Measurements from ENCODE around the gene HSPA1L. TPM values are rescaled to one million over a fixed set of nuclear protein-coding genes. Genes with fewer than 3 reads are reported as not detected.

The HSPA1L gene
- total and polyA plus RNA-seq, 9 donors: 2.3 to 4.1 (median 3.5) TPM

- Histone ChIP-seq H3K4me1 (ENCODE audit: control insufficient read depth, insufficient read depth, low read length) (peaks cover 12% of the 10 kb centered on the region), H3K27ac (ENCODE audit: low read length) (no peak overlapping the region), H3K4me3 (ENCODE audit: low read length) (no peak overlapping the region), H3K27me3 (ENCODE audit: control insufficient read depth, insufficient read depth, low read length) (no peaks in the 10 kb centered on the region), H3K36me3 (ENCODE audit: control insufficient read depth, insufficient read depth, low read length) (peaks cover 35% of the 10 kb centered on the region), H3K9me3 (replicated peaks; ENCODE audit: control insufficient read depth, low read depth, low read length) (no peaks in the 10 kb centered on the region)
- DNase-seq: no peak
- WGBS (ENCODE audit: insufficient coverage): 86% methylated on average over 23 of the region's 32 CpGs
Observed at GRCh38 chr6:31775633-31776484, 39.2 kb downstream of the HSPA1L start.

GRCh38 chr6:31775184-31775583 is 39.9 kb downstream of the HSPA1L start:
- H3K27ac ChIP-seq (ENCODE audit: low read length): no peak overlapping the region

GRCh38 chr6:31771992-31772358 is 43.1 kb downstream of the HSPA1L start:
- Histone ChIP-seq H3K36me3 (ENCODE audit: control insufficient read depth, insufficient read depth, low read length) (no peaks in the 10 kb centered on the region), H3K4me1 (ENCODE audit: control insufficient read depth, insufficient read depth, low read length) (peaks cover 5% of the 10 kb centered on the region), H3K9me3 (replicated peaks; ENCODE audit: control insufficient read depth, low read depth, low read length) (no peaks in the 10 kb centered on the region), H3K27ac (ENCODE audit: low read length) (no peak overlapping the region), H3K27me3 (ENCODE audit: control insufficient read depth, insufficient read depth, low read length) (no peaks in the 10 kb centered on the region), H3K4me3 (ENCODE audit: low read length) (no peak overlapping the region)
- no CpG with 5 or more reads among the region's 4 CpGs for WGBS (ENCODE audit: insufficient coverage)
- no peak for DNase-seq

More at GRCh38 chr6:31775184-31775583, 39.9 kb downstream of the HSPA1L start:
- no peak overlapping the region for H3K4me3 ChIP-seq (ENCODE audit: low read length)
- no peaks in the 10 kb centered on the region for H3K9me3 ChIP-seq (replicated peaks; ENCODE audit: control insufficient read depth, low read depth, low read length)
- peaks cover 12% of the 10 kb centered on the region for H3K4me1 ChIP-seq (ENCODE audit: control insufficient read depth, insufficient read depth, low read length)
- 88% methylated on average over 1 of the region's 4 CpGs for WGBS (ENCODE audit: insufficient coverage)
- H3K36me3 ChIP-seq (ENCODE audit: control insufficient read depth, insufficient read depth, low read length): peaks cover 28% of the 10 kb centered on the region
- no peaks in the 10 kb centered on the region for H3K27me3 ChIP-seq (ENCODE audit: control insufficient read depth, insufficient read depth, low read length)
- no peak for DNase-seq

DNA sequence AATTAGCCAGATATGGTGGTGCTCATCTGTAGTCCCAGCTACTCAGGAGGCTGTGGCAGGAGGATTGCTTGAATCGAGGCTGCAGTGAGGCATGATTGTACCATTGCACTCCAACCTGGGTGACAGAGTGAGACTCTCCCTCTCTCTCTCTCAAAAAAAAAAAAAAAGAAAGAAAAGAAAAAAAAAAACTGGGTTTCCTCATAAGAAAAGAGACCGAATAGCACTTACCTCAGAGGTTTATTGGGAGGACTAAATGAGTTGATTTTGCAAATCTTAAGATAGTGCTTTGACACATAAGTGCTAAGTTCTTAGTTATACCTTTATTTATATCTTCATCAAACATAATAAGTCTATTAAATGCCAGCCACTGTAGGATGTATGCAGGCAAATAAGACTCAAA is 44.2 kb downstream of the HSPA1L start:
- H3K27ac ChIP-seq (ENCODE audit: low read length): no peak overlapping the region
- no peaks in the 10 kb centered on the region for H3K9me3 ChIP-seq (replicated peaks; ENCODE audit: control insufficient read depth, low read depth, low read length)
- no peak overlapping the region for H3K4me3 ChIP-seq (ENCODE audit: low read length)
- H3K36me3 ChIP-seq (ENCODE audit: control insufficient read depth, insufficient read depth, low read length): no peaks in the 10 kb centered on the region
- H3K27me3 ChIP-seq (ENCODE audit: control insufficient read depth, insufficient read depth, low read length): peaks cover 4% of the 10 kb centered on the region
- DNase-seq: no peak
- WGBS (ENCODE audit: insufficient coverage): no CpG with 5 or more reads among the region's 2 CpGs
- H3K4me1 ChIP-seq (ENCODE audit: control insufficient read depth, insufficient read depth, low read length): peaks cover 7% of the 10 kb centered on the region

GRCh38 chr6:31769684-31770371 is 45.3 kb downstream of the HSPA1L start:
- Histone ChIP-seq H3K4me3 (ENCODE audit: low read length) (no peak overlapping the region), H3K4me1 (ENCODE audit: control insufficient read depth, insufficient read depth, low read length) (peaks cover 7% of the 10 kb centered on the region), H3K36me3 (ENCODE audit: control insufficient read depth, insufficient read depth, low read length) (no peaks in the 10 kb centered on the region), H3K27me3 (ENCODE audit: control insufficient read depth, insufficient read depth, low read length) (peaks cover 4% of the 10 kb centered on the region), H3K27ac (ENCODE audit: low read length) (no peak overlapping the region), H3K9me3 (replicated peaks; ENCODE audit: control insufficient read depth, low read depth, low read length) (no peaks in the 10 kb centered on the region)
- DNase-seq: peak; percentile 35
- WGBS (ENCODE audit: insufficient coverage): 74% methylated on average over 5 of the region's 12 CpGs

DNA sequence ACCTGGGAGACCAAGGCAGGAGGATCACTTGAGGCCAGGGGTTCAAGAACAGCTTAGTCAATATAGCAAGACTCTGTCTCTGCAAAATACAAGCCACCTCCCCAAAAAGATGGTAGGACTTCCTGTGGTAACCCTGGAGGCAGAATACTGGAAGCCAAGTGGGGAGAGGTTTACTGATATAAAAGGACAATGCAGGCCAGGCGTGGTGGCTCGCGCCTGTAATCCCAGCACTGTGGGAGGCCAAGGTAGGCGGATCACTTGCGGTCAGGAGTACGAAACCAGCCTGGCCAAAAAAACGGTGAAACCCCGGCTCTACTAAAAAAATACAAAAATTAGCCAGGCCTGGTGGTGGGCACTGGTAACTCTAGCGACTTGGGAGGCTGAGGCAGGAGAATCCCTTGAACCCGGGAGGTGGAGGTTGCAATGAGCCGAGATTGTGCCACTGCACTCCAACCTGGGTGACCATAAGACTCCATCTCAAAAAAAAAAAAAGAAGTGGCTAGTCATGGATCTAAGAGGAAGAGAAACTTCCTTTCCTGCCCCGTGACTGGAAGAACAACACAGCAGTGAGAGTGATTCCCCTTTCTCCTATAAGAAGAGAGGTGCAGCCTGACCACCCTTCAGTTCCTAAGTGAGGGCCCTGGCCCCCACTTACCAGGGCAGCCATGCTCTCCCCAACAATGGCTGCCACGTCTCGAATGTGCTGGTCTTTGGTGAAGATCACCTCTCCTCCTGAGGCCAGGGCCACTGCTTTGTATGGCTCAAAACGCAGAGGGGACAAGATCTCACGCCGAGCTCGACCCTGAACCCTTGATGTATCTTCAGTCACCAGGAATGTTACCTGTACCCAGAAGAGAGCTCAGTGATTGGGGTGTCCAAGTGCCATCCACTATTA is 46.5 kb downstream of the HSPA1L start:
- H3K9me3 ChIP-seq (replicated peaks; ENCODE audit: control insufficient read depth, low read depth, low read length): no peaks in the 10 kb centered on the region
- H3K4me3 ChIP-seq (ENCODE audit: low read length): no peak overlapping the region
- no peak overlapping the region for H3K27ac ChIP-seq (ENCODE audit: low read length)
- H3K4me1 ChIP-seq (ENCODE audit: control insufficient read depth, insufficient read depth, low read length): peaks cover 7% of the 10 kb centered on the region
- peaks cover 4% of the 10 kb centered on the region for H3K27me3 ChIP-seq (ENCODE audit: control insufficient read depth, insufficient read depth, low read length)
- 91% methylated on average over 7 of the region's 18 CpGs for WGBS (ENCODE audit: insufficient coverage)
- peaks cover 4% of the 10 kb centered on the region for H3K36me3 ChIP-seq (ENCODE audit: control insufficient read depth, insufficient read depth, low read length)
- peak; percentile 67 for DNase-seq

- peaks cover 8% of the 10 kb centered on the region for H3K36me3 ChIP-seq (ENCODE audit: control insufficient read depth, insufficient read depth, low read length)
- no peak for DNase-seq
- peaks cover 4% of the 10 kb centered on the region for H3K27me3 ChIP-seq (ENCODE audit: control insufficient read depth, insufficient read depth, low read length)
- H3K9me3 ChIP-seq (replicated peaks; ENCODE audit: control insufficient read depth, low read depth, low read length): no peaks in the 10 kb centered on the region
- no peak overlapping the region for H3K4me3 ChIP-seq (ENCODE audit: low read length)
- H3K27ac ChIP-seq (ENCODE audit: low read length): no peak overlapping the region
- no CpG with 5 or more reads among the region's 6 CpGs for WGBS (ENCODE audit: insufficient coverage)
- H3K4me1 ChIP-seq (ENCODE audit: control insufficient read depth, insufficient read depth, low read length): peaks cover 16% of the 10 kb centered on the region
Observed at GRCh38 chr6:31767096-31767645, 47.9 kb downstream of the HSPA1L start.

GRCh38 chr6:31765910-31766794 is 48.9 kb downstream of the HSPA1L start:
- peaks cover 14% of the 10 kb centered on the region for H3K36me3 ChIP-seq (ENCODE audit: control insufficient read depth, insufficient read depth, low read length)
- H3K9me3 ChIP-seq (replicated peaks; ENCODE audit: control insufficient read depth, low read depth, low read length): no peaks in the 10 kb centered on the region
- H3K4me3 ChIP-seq (ENCODE audit: low read length): peak overlapping the region; percentile 11
- H3K27me3 ChIP-seq (ENCODE audit: control insufficient read depth, insufficient read depth, low read length): peaks cover 4% of the 10 kb centered on the region
- DNase-seq: peak; percentile 37
- peaks cover 16% of the 10 kb centered on the region for H3K4me1 ChIP-seq (ENCODE audit: control insufficient read depth, insufficient read depth, low read length)
- no peak overlapping the region for H3K27ac ChIP-seq (ENCODE audit: low read length)
- WGBS (ENCODE audit: insufficient coverage): 27% methylated on average over 30 of the region's 42 CpGs

GRCh38 chr6:31765559-31765909 is 49.5 kb downstream of the HSPA1L start:
- no peak for DNase-seq
- Histone ChIP-seq H3K27ac (ENCODE audit: low read length) (no peak overlapping the region), H3K4me3 (ENCODE audit: low read length) (no peak overlapping the region), H3K27me3 (ENCODE audit: control insufficient read depth, insufficient read depth, low read length) (peaks cover 4% of the 10 kb centered on the region), H3K4me1 (ENCODE audit: control insufficient read depth, insufficient read depth, low read length) (peaks cover 16% of the 10 kb centered on the region), H3K9me3 (replicated peaks; ENCODE audit: control insufficient read depth, low read depth, low read length) (no peaks in the 10 kb centered on the region), H3K36me3 (ENCODE audit: control insufficient read depth, insufficient read depth, low read length) (peaks cover 20% of the 10 kb centered on the region)
- no CpG with 5 or more reads among the region's 9 CpGs for WGBS (ENCODE audit: insufficient coverage)

All from muscle of leg (tissue), 11 donors.